ENCODE results near the gene GSTT4. TPM values are rescaled to one million over a fixed set of nuclear protein-coding genes. Genes with fewer than 3 reads are reported as not detected.

The GSTT4 gene
- polyA plus RNA-seq, 1 of the 3 experiments (the other 2 are of a cell fraction), result not detected

DNA sequence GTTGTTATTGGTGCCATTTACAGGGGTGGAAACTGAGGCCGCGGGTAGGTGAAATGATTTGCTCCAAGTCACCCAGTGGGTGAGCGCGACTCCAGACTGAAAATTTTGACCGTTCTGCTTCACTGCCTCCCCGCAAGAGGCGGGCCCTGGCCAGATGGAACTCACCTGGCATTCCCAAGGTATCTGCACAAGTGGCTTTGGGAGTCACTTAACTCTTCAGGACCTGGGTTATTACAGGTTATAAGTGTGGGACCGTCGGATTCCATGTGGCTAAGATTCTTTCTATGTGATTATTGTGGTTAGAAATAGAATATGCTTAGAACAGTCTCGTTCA is 6.4 kb upstream of the GSTT4 start:
- H3K27ac ChIP-seq (ENCODE audit: low read depth in 2 of 2, low read length in 1 of 2), result peak overlapping the region; percentile 60 to 72
- no peaks in the 10 kb centered on the region for H4K20me1 ChIP-seq (ENCODE audit: insufficient read depth)
- H3K4me3 ChIP-seq (ENCODE audit: low read depth in 2 of 2, low read length in 1 of 2), result peak overlapping the region; percentile 76 to 93
- peaks cover 3 to 7% of the 10 kb centered on the region in 2 experiments; a peak in 3 of 4 replicates for H3K4me1 ChIP-seq (ENCODE audit: control insufficient read depth in 1 of 2, insufficient read depth in 2 of 2, low read depth in 1 of 2, low read length in 1 of 2)
- WGBS (ENCODE audit: low lambda C conversion rate), result 3% methylated on average over 10 of the region's 10 CpGs
- H3K9me3 ChIP-seq, result no peaks in the 10 kb centered on the region
- peak overlapping the region; percentile 83 for H3K4me2 ChIP-seq
- H3K9me2 ChIP-seq, result no peaks in the 10 kb centered on the region
- POLR2A ChIA-PET, result interaction anchor here (1.2 kb wide), 1 partner anchor 145 kb away, joined by 4 read pairs; no protein-coding TSS in a partner anchor
- peak; percentile 37 for DNase-seq
- peak overlapping the region; percentile 85 for H3K9ac ChIP-seq
- no peaks in the 10 kb centered on the region for H3K36me3 ChIP-seq (replicated peaks in 1 of 2; ENCODE audit: control insufficient read depth in 1 of 2, insufficient read depth in 2 of 2, low read length in 1 of 2)
- peaks cover 10% of the 10 kb centered on the region for H3F3A ChIP-seq (replicated peaks; ENCODE audit: insufficient read depth)
- peak overlapping the region; percentile 83 for H2AFZ ChIP-seq (ENCODE audit: low read depth)
- TF ChIP-seq FOXM1 (IDR thresholded peaks at IDR 0.05; ENCODE audit: low read depth) (no peak), JUND (IDR thresholded peaks at IDR 0.05) (no peak), NRF1 (IDR thresholded peaks at IDR 0.05; ENCODE audit: low read depth, low read length) (no peak), NFIC (IDR thresholded peaks at IDR 0.05; ENCODE audit: borderline replicate concordance) (no peak), YY1 (IDR thresholded peaks at IDR 0.05; ENCODE audit: low read depth) (no peak), ELF1 (IDR thresholded peaks at IDR 0.05) (no peak), EZH2phosphoT487 (IDR thresholded peaks at IDR 0.05; ENCODE audit: borderline replicate concordance, low read depth) (no peak), IRF3 (IDR thresholded peaks at IDR 0.05; ENCODE audit: low read depth, low read length) (no peak)
- H3K79me2 ChIP-seq (ENCODE audit: insufficient read depth), result peaks cover 54% of the 10 kb centered on the region
- H3K27me3 ChIP-seq (ENCODE audit: insufficient read depth), result no peaks in the 10 kb centered on the region
- CTCF ChIA-PET, result interaction anchor here (1.7 kb wide), 1 partner anchor 178 kb away, joined by 5 read pairs; no protein-coding TSS in a partner anchor

DNA sequence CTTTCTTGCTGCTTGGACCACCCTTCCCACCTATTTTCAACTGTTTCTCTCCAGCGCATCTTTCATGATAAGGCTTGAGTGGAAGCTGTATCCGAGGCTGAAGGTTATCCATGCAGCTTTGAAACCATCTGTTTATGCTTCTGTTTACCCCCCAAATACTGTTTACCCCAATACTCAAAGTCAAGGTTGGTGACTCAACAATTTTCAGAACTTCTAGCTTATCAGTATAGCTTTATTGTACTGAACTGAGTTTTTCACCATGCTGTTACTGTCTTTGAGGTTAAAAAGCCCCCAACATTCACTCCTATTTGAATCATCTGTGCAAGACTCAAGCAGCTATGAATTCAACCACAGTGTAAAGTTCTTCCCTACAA is 4.8 kb upstream of the GSTT4 start:
- H3K4me1 ChIP-seq (ENCODE audit: control insufficient read depth in 1 of 2, insufficient read depth in 2 of 2, low read depth in 1 of 2, low read length in 1 of 2), result peaks cover 7 to 8% of the 10 kb centered on the region in 2 experiments; a peak in 3 of 4 replicates
- no peaks in the 10 kb centered on the region for H3K9me3 ChIP-seq
- CTCF ChIA-PET, result interaction anchor here (1.7 kb wide), 1 partner anchor 180 kb away, joined by 5 read pairs; no protein-coding TSS in a partner anchor
- 0 out of 2 replicates have a peak overlapping the region, but pooled peaks have one; percentile 45 for H2AFZ ChIP-seq (ENCODE audit: low read depth)
- H4K20me1 ChIP-seq (ENCODE audit: insufficient read depth), result no peaks in the 10 kb centered on the region
- H3K9ac ChIP-seq, result no peak overlapping the region
- no peak overlapping the region for H3K27ac ChIP-seq (ENCODE audit: low read depth in 2 of 2, low read length in 1 of 2)
- DNase-seq, result no peak
- peaks cover 37% of the 10 kb centered on the region for H3K79me2 ChIP-seq (ENCODE audit: insufficient read depth)
- H3K4me2 ChIP-seq, result no peak overlapping the region
- POLR2A ChIA-PET, result interaction anchor here (1.1 kb wide), 1 partner anchor 331 kb away, joined by 3 read pairs; no protein-coding TSS in a partner anchor
- no peaks in the 10 kb centered on the region for H3K36me3 ChIP-seq (replicated peaks in 1 of 2; ENCODE audit: control insufficient read depth in 1 of 2, insufficient read depth in 2 of 2, low read length in 1 of 2)
- H3K4me3 ChIP-seq (ENCODE audit: low read depth in 2 of 2, low read length in 1 of 2), result no peak overlapping the region
- no peaks in the 10 kb centered on the region for H3K27me3 ChIP-seq (ENCODE audit: insufficient read depth)
- H3F3A ChIP-seq (replicated peaks; ENCODE audit: insufficient read depth), result peaks cover 10% of the 10 kb centered on the region
- H3K9me2 ChIP-seq, result no peaks in the 10 kb centered on the region
- WGBS (ENCODE audit: low lambda C conversion rate), result 93% methylated on average over 2 of the region's 2 CpGs
- TF ChIP-seq TAF1 (IDR thresholded peaks at IDR 0.05; ENCODE audit: borderline replicate concordance, low read depth, low read length) (no peak), RFX5 (IDR thresholded peaks at IDR 0.05; ENCODE audit: low read length) (no peak), IRF3 (IDR thresholded peaks at IDR 0.05; ENCODE audit: low read depth, low read length) (no peak), REST (IDR thresholded peaks at IDR 0.05; ENCODE audit: low read depth, low read length) (no peak), RCOR1 (IDR thresholded peaks at IDR 0.05; ENCODE audit: low read length) (no peak), FOXJ3 (CRISPR knock-in tag; IDR thresholded peaks at IDR 0.05) (no peak), JUND (IDR thresholded peaks at IDR 0.05) (no peak), EZH2phosphoT487 (IDR thresholded peaks at IDR 0.05; ENCODE audit: borderline replicate concordance, low read depth) (no peak), GABPA (IDR thresholded peaks at IDR 0.05; ENCODE audit: low read depth) (no peak), TCF12 (IDR thresholded peaks at IDR 0.05) (no peak), RAD21 (IDR thresholded peaks at IDR 0.05; ENCODE audit: low read length) (no peak), MAX (IDR thresholded peaks at IDR 0.05; ENCODE audit: low read depth) (no peak), ZBTB33 (IDR thresholded peaks at IDR 0.05; ENCODE audit: borderline replicate concordance, low read depth) (no peak), USF1 (IDR thresholded peaks at IDR 0.05; ENCODE audit: borderline replicate concordance, low read depth) (no peak)
